OCI-LY3 (cell line): ENCODE measurements around the gene PTPRN2.

ENCODE experiments used
- EZH2phosphoT487 ChIP-seq: fragments of 200-600 bp; shearing (Covaris generic); IDR thresholded peaks from 2 replicates; pipeline ENCODE4 v1.6.1; 2018; ENCODE audit warnings: antibody characterized with exemption, mixed run types, low read depth
- TF ChIP-seq, protein P1 (sequence below): fragments of 200-600, 300-600 bp; sonication (generic); IDR thresholded peaks from 2 replicates; pipeline ENCODE4 v1.5.1; 2014; ENCODE audit warnings: antibody characterized with exemption, low read length, low read depth

DNA sequence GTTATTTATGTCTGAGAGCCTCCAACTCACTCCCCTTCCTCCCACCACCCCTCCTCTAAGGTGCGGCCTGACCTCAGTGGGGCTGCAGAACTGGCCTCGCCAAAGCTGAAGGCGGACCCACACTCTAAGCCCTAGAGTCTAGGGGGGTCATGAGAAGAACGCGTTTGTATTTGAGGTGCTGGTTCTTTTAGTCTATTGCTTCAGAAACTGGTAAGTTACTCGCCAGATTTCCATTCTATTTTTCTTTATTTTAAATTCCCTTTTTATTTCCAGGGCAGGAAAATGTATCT, 893.3 kb downstream of the PTPRN2 start:
- TF ChIP-seq, protein P1, sequence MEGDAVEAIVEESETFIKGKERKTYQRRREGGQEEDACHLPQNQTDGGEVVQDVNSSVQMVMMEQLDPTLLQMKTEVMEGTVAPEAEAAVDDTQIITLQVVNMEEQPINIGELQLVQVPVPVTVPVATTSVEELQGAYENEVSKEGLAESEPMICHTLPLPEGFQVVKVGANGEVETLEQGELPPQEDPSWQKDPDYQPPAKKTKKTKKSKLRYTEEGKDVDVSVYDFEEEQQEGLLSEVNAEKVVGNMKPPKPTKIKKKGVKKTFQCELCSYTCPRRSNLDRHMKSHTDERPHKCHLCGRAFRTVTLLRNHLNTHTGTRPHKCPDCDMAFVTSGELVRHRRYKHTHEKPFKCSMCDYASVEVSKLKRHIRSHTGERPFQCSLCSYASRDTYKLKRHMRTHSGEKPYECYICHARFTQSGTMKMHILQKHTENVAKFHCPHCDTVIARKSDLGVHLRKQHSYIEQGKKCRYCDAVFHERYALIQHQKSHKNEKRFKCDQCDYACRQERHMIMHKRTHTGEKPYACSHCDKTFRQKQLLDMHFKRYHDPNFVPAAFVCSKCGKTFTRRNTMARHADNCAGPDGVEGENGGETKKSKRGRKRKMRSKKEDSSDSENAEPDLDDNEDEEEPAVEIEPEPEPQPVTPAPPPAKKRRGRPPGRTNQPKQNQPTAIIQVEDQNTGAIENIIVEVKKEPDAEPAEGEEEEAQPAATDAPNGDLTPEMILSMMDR = no peak
- TF ChIP-seq EZH2phosphoT487 = no peak
